H54 (cell line): ENCODE measurements around the gene TCFL5.
"Not testable (repeated sequence)": the region's sequence is repeated elsewhere in the genome, so short reads cannot be mapped to it uniquely, and the experiment has no call there.

Source experiments
- DNase-seq: peaks from one replicate; pipeline ENCODE4 v3.0.0; 2011; ENCODE audit warnings: low spot score, mixed read lengths; ENCODE audit not compliant: insufficient read length
- FAIRE-seq: peaks from 3 replicates; lab custom pipeline; 2011; peaks lifted over from hg19 to GRCh38; lab: Jason Lieb, UNC
- POLR2A ChIP-seq: IDR thresholded peaks from 2 replicates; pipeline ENCODE4 v1.6.1; 2011; ENCODE audit warnings: low read depth, mild to moderate bottlenecking, low read length

Gene TCFL5

DNA sequence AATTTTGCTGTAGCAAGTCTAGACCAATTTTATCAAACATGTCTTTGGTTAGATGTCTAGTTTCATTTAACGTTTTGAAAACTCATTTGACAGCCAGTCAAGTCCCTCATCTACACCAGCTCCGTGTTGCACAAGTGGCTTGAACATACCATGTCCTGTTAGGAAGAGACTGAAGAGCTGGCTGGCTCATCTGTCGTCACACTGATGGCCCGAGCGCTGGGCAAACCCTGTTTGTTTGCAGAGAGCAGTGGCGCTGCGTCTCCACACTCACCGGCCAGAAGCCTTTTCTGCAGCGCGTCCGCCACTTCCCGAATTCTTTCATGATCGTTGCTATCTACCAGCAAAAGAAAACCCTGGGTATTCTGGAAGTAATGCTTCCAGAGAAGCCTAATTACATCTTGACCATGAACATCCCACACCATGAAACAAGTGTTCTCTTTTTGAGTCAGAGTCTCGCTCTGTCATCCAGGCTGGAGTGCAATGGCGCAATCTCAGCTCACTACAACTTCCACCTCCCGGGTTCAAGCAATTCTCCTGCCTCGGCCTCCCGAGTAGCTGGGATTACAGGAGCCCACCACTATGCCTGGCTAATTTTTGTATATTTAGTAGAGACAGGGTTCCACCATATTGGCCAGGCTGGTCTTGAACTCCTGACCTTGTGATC, 10.7 kb upstream of the TCFL5 start:
- FAIRE-seq (no peak), DNase-seq (no peak)
- TF ChIP-seq POLR2A = no peak

DNA sequence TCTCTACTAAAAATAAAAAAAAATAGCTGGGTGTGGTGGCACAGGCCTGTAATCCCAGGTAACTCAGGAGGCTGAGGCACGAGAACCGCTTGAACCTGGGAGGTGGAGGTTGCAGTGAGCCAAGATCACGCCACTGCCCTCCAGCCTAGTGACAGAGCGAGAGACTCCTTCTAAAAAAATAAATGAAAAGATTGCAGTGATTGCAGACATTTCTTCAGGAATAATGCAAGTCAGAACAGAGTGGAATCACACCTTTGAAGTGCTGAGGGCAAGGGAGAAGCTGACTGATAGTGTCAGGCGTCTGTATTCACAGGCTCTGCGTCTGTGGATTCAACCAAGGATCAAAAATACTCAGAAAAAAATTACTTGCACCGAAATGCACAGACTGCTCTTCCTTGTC, 2.6 kb upstream of the TCFL5 start:
- no peak for DNase-seq
- FAIRE-seq = no peak
- TF ChIP-seq POLR2A = no peak

DNA sequence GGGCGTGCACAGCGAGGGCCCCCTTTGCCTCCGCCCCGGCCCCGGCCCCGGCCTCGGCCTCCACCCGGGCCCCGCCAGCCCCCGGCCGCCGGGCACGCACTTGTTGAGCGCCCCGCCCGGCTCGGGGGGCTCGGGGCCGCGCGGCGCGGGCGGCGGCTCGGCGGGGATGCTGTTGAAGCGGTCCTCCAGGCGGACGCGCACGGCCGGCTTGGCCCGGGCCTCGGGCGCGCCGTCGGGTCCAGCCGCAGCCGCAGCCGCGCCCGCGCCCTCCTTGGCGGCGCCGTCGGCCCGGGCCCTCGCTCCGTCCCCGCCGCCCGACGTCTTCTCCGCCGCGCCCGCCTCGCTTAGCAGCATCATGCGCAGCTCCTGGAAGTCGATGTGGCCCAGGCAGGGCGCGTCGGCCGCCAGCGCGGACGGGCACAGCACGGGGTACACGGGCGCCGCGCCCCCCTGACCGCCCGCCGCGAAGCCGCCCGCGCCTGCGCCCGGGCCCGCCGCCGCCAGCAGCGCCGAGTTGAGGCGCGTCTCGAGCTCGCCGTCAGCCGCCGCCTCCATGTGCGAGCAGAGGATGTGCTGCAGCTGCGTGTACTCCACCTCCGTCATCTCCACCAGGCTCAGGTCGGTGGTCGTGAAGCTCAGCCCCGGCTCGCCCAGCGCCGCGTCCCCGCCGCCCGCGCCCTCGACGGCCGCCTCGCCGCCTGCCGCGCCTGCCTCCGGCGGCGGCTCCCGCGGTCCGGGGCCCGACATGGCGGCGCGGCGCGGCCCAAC, 514 bp downstream of the TCFL5 start:
- FAIRE-seq = no peak
- peak; percentile 59 for DNase-seq
- TF ChIP-seq POLR2A = peak; percentile 17; the same call in 1 of the 2 replicates

DNA sequence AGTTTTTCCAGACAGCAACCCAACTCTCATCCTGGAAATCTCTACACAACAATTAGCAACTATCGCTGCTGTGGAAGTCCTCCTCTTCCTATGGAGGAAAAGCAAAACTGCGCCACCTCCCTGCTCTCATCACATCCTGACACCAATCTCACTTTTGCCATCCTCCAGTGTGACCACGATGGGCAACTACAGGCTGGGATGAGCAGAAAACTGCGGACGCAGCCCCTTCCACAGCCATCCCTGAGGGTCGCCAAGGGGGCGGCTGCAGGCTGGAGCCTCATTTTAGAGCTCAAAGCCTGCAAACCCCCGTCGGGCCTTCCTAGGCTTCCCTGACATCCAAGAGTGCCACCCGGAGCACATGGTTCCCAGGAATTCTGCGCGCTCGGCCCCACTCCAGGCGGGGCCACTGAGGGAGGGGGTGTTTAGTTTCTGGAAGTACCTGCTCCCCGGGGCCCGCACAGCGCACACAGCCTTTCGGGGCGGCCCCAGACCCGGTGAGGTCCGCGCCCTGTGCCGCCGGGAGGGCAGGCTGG, 1.2 kb downstream of the TCFL5 start:
- no peak for DNase-seq
- TF ChIP-seq POLR2A = no peak
- FAIRE-seq = no peak

DNA sequence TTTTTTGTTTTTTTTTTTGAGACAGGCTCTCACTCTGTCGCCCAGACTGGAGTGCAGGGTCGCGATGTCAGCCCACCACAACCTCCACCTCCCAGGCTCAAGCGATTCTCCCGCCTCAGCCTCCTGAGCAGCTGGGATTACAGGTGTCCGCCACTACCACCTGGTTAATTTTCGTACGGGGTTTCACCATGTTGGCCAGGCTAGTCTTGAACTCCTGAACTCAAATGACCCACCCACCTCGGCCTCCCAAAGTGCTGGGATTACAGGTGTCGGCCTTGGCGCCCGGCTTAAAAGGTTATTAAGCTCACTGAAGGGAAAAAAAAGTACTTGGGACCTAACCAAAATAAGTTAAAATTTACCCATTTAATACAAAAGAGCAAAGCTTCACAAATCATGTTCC, 1.9 kb downstream of the TCFL5 start:
- no peak for DNase-seq
- FAIRE-seq = no peak
- TF ChIP-seq POLR2A = no peak

DNA sequence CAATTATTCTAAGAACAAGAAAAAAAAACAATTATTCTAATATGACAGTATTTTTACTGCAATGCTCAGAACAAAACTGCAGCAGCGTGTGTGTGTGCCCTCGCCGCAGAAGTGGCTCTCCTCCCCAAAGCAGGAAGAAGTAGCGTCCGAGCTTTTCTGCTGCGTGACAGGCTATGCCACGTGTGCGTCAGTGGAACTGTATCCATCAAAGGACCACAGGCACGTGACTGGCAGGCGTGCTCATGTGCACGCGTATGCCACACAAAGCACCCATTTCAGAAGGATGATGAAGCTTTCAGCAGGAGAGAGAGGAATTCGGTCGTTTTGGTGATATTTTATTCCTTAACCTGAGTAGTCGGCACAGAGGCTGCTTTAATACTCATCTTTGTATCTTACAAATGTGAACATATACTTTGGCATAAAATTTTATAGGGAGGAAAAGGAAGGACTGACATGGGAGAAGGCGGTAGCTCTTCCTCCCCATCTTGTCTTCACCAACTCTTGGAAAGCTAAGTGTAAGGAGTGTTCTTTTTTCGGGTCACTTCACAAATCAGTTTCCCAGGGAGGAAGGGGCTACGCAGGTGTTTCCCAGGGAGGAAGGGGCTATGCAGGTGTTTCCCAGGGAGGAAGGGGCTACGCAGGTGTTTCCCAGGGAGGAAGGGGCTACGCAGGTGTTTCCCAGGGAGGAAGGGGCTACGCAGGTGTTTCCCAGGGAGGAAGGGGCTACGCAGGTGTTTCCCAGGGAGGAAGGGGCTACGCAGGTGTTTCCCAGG, 3.4 kb downstream of the TCFL5 start:
- TF ChIP-seq POLR2A = no peak
- no peak for FAIRE-seq
- no peak for DNase-seq

DNA sequence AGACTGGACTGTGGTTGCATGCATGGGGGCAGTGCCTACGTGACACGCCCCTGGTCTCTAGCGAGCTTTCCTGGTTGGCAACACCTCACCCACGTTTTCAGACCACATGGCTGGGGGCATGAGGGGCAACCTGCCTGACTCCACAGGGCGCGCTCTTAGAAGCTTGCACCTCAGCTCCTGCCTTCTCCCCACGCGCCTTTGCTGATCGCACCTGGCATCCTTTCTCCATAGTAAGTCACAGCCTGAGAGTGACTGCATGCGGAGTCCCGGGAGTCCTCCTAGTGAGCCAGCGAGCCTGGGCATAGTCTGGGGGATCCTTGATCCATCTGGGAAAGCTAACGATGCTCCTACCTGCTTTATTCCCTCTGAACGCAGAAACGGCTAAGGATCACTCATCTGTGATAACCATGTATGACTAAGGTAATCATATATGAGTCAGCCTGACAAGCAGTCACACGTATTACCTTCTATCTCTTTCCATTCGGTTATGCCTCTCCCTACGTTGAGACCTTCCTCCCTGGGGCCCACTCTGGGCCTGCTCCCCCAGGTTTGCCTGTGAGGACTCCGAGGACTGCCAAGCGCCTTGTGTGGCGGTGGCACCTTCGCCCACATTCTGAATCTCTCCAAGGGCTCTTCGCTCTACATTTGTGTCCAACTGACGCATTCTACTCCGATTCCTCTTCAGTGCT, 4.5 kb downstream of the TCFL5 start:
- DNase-seq = no peak
- TF ChIP-seq POLR2A = no peak
- no peak for FAIRE-seq

DNA sequence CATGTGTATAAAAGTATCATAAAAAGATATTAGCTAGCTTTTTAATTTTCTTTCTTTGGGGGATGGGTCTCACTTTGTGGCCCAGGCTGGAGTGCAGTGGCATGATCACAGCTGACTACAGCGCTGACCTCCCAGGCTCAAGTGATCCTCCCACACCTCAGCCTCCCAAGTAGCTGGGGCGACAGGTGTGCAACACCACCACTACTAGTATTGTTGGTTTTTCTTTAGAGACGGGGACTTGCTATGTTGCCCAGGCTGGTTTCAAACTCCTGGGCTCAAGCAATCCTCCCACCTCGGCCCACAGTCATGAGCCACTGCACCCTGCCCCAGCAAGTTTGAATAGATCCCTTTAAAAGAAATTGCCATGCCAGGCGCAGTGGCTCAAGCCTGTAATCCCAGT, 6.5 kb downstream of the TCFL5 start:
- no peak for FAIRE-seq
- TF ChIP-seq POLR2A = no peak
- no peak for DNase-seq

DNA sequence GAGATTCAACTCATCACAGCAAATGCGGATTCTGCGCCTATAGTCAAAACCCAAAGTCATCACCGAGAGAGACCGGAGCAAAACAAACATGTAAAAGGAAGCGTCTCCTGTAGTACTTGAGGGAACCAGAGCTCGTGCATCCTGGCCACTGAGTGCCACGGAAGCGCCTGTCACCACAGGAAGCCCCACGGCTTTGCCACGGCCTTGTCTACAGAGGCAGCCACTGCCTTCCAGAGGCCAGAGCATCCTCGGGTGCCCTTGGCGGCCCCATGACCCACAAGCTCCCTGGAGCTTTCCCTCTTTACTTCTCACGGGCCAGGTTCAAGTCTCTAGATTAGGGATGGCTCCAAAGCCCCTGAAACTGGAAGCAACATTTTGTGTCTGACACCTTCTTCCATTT, 7.5 kb downstream of the TCFL5 start:
- no peak for FAIRE-seq
- TF ChIP-seq POLR2A = no peak
- DNase-seq = no peak

DNA sequence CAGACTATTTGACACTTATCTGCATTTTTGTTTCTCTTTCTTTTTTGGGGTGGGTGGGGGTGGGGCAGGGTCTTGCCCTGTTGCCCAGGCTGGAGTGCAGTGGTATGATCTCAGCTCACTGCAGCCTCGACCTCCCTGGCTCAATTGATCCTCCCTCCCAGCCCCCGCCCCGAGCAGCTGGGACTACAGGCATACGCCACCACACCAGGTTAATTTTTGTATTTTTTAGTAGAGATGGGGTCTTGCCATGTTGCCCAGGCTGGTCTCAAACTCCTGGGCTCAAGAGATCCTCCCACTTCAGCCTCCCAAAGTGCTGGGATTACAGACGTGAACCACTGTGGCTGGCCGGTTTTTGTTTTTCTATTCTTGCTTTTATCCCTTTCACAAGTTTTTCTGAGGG, 8.3 kb downstream of the TCFL5 start:
- not testable (repeated sequence) for DNase-seq, FAIRE-seq

DNA sequence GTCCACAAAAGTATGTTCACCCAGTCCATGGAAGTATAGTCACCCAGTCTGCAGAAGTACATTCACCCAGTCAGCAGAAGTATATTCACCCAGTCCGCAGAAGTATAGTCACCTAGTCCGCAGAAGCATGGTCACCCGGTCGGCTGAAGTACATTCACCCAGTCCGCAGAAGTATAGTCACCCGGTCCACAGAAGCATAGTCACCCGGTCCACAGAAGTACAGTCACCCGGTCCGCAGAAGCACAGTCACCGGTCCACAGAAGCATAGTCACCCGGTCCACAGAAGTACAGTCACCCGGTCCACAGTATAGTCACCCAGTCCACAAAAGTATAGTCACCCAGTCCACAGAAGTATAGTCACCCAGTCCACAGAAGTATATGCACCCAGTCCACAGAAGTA, 8.8 kb downstream of the TCFL5 start:
- no peak for TF ChIP-seq POLR2A
- DNase-seq = no peak
- no peak for FAIRE-seq

DNA sequence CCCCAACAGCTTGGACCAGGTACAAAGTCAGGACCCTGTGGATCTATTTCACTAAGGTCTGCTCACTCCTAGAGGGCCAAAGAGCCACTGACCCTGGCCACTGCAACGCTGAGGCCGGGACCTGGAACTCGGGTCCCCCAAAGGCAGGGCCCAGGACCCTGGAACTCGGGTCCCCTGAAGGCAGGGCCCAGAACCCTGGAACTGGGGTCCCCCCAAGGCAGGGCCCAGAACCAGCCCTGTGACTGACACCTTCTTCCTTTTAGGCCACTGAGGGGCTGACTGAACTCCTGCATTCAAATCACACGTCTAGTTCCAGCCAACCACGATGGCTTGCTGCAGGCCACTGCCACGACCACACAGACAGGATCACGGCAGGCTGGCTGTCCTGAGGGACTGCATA, 9.4 kb downstream of the TCFL5 start:
- no peak for DNase-seq
- no peak for TF ChIP-seq POLR2A
- no peak for FAIRE-seq

DNA sequence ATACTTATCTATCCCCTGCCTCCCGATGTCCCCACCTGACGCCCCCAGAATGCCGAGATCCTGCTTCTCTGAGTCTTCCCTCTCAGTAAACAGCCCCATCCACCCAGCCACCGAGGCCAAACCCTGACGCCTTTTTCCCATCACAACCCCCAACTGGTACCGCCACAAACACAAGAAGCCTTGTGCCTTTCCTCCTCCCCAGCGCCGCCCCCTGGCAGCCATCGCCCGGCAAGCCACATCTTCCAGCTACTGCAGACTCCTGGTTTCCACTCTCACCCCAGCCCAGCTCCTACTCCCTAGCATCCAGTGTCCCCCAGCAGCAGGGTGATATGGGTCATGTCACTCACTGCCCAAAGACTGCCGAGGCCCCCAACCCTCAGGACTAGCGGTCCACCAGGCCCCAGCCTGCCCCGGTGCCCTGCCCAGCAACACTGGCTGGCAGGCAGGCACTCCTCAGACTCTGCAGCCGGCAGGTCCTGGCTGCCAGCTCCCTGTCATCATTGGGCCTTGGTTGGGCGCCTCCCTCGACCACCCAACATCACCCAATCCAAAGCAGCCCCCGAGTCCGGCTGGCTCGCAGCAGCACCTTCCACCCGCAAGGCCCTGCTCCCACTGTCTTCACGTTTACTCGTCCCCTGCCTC, 11.2 kb downstream of the TCFL5 start:
- TF ChIP-seq POLR2A = no peak
- DNase-seq = no peak
- no peak for FAIRE-seq
